HG02763 (cell line): ENCODE measurements around the gene DOCK11.
"Not testable (repeated sequence)": the region's sequence is repeated elsewhere in the genome, so short reads cannot be mapped to it uniquely, and the experiment has no call there.

Experiments
- ATAC-seq: cut with Tn5 transposase; IDR thresholded peaks from one replicate; pipeline ENCODE4 v1.9.1; 2021; ENCODE audit warnings: mild to moderate bottlenecking, moderate library complexity; ENCODE audit not compliant: unreplicated experiment

Gene DOCK11

GRCh38 chrX:118565853-118566252 is 70.2 kb downstream of the DOCK11 start:
- ATAC-seq: no peak

DNA sequence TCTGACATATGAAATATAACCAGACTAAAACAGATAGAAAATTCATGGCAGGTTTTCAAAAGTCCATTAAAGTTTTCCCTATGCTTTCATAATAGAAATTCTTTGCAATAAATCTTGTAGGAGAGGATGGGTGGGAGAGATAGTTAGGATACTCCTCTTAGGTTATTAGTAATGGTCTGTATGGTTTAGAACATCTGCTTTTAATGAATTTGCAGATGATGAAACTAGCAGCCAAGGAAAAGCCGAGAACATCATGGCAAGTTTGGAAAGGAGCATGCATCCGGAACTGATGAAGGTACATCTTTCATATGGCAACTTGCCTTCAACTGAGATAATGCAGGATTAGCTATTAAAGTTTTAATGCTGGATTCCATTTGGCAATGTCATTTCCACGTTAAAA is 70.7 kb downstream of the DOCK11 start:
- ATAC-seq: no peak

DNA sequence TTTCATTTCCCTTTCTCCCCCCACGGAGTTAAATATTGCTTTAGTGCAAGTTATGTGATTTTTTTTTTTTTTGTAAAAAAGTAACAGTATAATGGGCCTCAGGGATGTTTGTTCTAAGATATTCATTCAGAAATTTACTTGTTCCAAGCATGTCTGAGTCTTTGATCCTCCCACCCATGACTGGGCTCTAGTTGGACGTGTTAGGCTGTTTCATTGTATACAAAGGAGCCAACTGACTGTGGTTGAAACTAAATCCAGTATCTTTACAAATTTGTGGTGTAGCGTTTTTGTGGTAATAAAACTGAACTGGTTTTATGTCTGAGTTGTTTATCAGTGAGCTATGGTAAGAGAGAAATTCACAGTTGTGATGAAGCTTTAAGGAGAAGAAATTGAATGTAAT is 74.1 kb downstream of the DOCK11 start:
- ATAC-seq: no peak

DNA sequence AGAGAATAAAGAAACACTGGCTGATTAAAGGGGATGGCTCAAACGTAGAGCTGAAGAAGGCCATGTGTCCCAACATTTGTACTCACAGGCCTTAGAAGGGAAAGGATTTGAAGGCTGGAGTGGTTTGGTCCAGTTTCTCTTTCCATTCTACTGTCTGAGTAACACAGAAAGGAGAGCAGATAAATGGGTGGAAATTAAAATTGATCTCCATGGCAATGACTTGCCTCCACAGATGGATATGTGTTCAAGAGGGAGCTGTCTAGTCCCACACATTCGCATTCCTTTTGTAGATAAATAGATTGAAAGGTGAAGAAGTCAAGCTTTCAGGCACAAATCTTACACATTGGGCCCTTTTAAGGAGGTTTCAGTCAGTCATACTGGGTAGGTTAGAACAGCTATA is 74.6 kb downstream of the DOCK11 start:
- ATAC-seq: no peak

DNA sequence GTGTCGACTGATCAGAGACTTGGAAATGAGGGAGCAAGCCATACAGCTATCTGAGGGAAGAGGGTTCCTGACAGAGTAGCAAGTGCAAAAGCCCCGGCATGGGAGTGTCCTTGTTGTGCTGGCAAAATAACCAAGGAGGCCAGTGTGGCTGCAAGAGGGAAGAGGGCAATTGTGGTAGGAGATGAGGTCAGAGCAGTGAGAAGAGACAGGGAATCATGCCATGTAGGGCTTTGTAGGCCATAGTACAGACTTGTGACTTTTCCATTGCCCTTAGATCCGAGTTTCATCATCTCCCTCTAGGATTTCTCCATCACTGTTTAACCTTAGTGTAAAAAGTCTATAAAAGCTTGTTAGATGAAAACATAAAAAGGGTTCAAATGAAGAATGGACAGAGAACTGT is 76.2 kb downstream of the DOCK11 start:
- ATAC-seq: no peak

DNA sequence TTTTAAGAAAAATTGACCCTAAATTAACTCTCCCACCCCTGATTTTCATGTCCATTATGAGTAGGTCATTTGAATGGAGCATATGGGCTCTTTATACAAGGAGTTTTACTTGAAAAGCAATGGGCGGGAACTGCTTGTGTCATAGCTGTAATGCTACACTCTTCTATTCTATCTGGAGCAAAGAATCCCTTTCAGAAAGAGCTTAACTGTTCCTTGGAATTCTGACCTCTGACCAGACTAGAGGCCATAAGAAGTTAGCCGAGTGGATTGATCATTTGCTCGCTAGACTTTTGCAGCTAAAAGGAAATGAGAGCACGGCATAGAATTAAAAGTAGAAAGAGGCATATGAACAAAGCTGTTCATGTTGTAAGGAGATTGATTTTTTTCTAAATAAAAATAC is 79.1 kb downstream of the DOCK11 start:
- ATAC-seq: no peak

DNA sequence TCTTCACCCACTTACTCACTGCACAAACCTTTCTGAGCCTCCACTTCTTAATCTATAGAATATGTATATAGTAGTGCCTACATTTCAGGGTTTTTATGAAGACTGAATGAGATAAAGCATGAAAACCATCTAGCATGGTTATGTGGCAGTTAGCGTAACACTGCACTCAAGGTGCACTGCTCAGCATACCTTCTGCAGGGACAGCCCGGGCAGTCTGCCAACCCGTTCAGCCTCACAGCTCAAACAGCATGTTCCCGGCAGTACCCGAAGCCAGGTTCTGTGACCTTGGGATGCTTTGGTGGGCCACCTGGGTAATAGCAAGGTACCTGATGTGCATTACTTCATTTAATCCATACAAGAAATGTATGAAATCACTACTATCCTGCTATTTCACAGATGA is 81.4 kb downstream of the DOCK11 start:
- ATAC-seq: no peak

- ATAC-seq: no peak
Measured at GRCh38 chrX:118579417-118579816, 83.8 kb downstream of the DOCK11 start.

DNA sequence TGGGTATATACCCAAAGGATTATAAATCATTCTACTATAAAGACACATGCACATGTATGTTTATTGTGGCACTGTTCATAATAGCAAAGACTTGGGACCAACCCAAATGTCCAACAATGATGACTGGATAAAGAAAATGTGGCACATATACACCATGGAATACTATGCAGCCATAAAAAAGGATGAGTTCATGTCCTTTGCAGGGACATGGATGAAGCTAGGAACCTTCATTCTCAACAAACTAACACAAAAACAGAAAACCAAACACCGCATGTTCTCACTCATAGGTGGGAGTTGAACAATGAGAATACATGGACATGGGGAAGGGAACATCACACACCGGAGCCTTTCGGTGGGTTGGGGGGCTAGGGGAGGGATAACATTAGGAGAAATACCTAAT is 87.3 kb downstream of the DOCK11 start:
- not testable (repeated sequence) for ATAC-seq

- no peak for ATAC-seq
Measured at GRCh38 chrX:118583781-118584180, 88.2 kb downstream of the DOCK11 start.

GRCh38 chrX:118585296-118585695 is 89.7 kb downstream of the DOCK11 start:
- no peak for ATAC-seq

GRCh38 chrX:118586206-118586605 is 90.6 kb downstream of the DOCK11 start:
- not testable (repeated sequence) for ATAC-seq

DNA sequence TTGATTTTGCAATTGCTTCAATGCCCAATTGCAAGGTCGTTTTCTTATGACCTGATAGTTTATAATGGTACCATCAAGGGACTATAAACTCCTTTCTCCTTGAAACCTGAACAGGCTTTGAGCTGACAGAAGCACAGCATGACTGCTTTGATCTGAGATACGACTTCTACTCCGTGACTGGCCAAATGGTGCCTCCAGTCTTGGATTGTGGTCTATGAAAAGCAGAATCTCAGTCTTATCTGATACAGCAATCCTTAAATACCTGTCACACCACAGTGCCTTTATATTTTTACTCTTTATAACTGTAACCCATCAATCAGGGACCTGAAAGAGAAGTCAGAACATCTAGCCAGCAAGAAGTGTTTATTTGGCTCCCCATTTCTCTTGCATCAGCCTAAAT is 93.1 kb downstream of the DOCK11 start:
- ATAC-seq: no peak

DNA sequence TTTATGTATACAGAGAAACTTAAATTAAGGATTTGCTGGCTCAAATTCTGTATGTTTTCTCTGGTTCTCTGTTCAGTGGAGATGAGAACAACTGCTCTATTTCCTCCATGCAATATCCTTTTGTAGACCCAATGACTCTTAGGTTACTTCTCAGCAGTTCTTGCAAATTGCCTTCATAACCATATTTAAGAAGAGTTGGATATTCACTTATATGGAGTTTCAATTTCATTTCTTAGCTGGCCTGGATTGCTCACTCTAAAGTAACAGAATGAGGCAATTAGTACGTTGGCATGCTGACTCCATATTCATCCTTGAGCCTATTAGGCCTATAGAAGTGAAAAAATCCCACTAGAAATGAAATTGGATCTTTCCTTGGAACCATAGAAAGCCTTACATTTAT is 93.6 kb downstream of the DOCK11 start:
- ATAC-seq: no peak

GRCh38 chrX:118593407-118593806 is 97.8 kb downstream of the DOCK11 start:
- no peak for ATAC-seq

DNA sequence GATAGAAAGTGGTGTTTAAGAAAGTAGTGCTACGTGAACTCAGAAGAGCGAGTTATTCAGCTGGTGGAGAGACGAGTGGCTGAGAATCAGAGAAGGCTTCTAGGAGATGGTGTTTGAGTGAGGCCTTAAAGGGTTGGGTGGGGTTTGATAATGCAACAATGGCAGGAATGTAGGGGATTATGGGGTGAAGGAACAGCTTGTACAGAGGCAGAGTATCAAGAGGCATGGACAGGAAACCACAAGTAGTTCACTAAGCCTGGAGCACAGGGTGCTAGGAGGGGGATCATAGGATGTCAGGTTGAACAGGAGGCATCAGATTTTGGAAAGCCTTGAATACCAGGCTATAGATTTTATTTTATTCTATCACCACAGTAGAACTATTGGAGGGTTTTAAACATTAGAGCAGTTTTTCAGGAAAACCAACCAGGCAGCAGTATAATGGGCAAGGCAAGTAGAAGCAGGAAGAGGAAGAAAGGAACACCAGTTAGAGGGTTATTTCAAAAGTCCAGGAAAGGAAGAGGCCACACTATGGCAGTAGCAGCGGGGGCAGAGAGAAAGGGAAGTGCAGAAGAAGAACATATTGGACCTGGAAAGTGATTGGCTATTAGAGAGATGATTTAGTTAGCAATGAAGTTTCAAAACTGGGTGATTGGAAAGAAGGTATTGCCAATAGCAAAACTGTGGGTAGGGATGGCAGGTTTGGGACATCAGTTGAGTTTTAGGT is 99.2 kb downstream of the DOCK11 start:
- no peak for ATAC-seq

GRCh38 chrX:118595501-118596042 is 100.0 kb downstream of the DOCK11 start:
- ATAC-seq: no peak

DNA sequence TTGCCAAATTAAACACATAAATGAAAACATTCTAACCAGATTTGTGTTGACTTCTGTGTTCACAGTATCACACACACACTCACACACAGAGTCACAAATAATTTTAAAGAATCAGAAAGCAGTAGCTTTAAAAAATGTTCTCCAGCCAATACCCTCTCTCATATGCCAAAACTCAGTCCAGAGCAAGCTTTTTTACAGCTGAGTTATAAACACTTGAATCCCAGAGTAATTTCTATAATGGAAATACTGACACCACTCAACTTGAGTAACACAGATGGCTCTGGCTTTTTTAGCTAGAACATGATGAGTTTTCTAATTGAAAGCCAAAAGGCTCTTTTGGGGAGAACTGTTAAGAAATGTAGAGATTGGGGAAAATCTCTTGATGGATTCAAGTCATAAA is 100.8 kb downstream of the DOCK11 start:
- ATAC-seq: no peak

DNA sequence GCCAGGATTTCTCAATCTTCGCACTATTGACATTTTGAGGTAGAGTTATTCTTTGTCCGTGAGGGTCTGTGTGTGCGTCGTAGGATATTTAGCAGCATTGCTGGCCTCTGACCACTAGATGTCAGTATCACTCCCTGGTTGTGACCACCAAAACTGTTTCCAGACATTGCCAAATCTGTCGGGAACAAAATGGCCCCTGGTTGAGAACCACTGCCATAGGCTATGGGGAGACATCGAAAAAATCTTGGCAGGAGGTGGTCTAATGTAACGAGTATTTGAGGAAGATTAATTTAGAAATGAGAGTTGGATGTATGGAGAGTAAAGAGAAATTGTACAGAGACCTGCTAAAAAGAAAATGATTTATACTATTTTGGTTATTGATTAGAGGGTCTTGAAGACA is 108.4 kb downstream of the DOCK11 start:
- no peak for ATAC-seq

GRCh38 chrX:118612290-118612689 is 116.7 kb downstream of the DOCK11 start:
- ATAC-seq: no peak

- ATAC-seq: no peak
Measured at GRCh38 chrX:118614150-118614549, 118.5 kb downstream of the DOCK11 start.

DNA sequence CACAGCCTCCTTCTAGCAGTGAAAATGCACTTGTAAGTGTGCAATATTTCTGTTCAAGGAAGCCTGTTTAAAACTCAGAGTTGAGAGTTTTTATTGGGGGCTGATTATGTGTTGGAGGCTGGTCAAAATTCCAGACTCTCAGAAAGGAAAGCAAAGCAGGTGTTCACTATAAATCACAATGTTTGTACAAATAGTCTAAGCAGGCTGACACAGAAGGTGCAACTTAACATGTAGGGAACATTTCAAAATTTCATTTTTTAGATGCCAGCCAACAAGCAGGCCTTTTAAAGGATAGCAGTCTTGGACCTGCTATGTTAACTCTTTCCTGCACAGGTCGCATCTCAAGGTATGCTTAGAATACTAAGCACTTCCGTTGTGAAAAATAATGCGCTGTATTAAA is 119.5 kb downstream of the DOCK11 start:
- ATAC-seq: no peak
